Measurements from ENCODE around the gene CNOT1.

The CNOT1 gene

GRCh38 chr16:58548378-58548777 lies 81.2 kb downstream of the CNOT1 start:
- H3F3A ChIP-seq (ENCODE audit: insufficient read depth, low read length), result no peaks in the 10 kb centered on the region
- H3K9me2 ChIP-seq (replicated peaks; ENCODE audit: insufficient read depth, low read length), result no peaks in the 10 kb centered on the region
- H3K4me3 ChIP-seq (ENCODE audit: low read length), result no peak overlapping the region
- H3K9me3 ChIP-seq (replicated peaks; ENCODE audit: insufficient read depth, low read length), result no peaks in the 10 kb centered on the region
- no peak for DNase-seq
- H4K20me1 ChIP-seq (ENCODE audit: insufficient read depth, low read length), result no peaks in the 10 kb centered on the region
- H3K4me2 ChIP-seq (ENCODE audit: low read depth, low read length), result no peak overlapping the region
- no peak overlapping the region for H2AFZ ChIP-seq (ENCODE audit: low read length)
- H3K36me3 ChIP-seq (replicated peaks; ENCODE audit: insufficient read depth, low read length), result peaks cover 29% of the 10 kb centered on the region
- H3K27ac ChIP-seq (ENCODE audit: low read length), result no peak overlapping the region
- TF ChIP-seq CTCF (IDR thresholded peaks at IDR 0.05; ENCODE audit: low read length) (no peak), EZH2phosphoT487 (IDR thresholded peaks at IDR 0.05; ENCODE audit: low read length) (no peak), EZH2 (optimal IDR thresholded peaks at IDR 0.05; ENCODE audit: low read depth, low read length) (no peak)
- H3K79me2 ChIP-seq (ENCODE audit: low read length), result peaks cover 31% of the 10 kb centered on the region
- no peaks in the 10 kb centered on the region for H3K4me1 ChIP-seq (ENCODE audit: low read length)
- H3K27me3 ChIP-seq (replicated peaks; ENCODE audit: insufficient read depth, low read length), result no peaks in the 10 kb centered on the region
- no peak overlapping the region for H3K9ac ChIP-seq (ENCODE audit: low read length)

GRCh38 chr16:58543685-58544084 lies 85.9 kb downstream of the CNOT1 start:
- H3K27ac ChIP-seq (ENCODE audit: low read length), result no peak overlapping the region
- peaks cover 50% of the 10 kb centered on the region for H3K36me3 ChIP-seq (replicated peaks; ENCODE audit: insufficient read depth, low read length)
- no peak overlapping the region for H3K9ac ChIP-seq (ENCODE audit: low read length)
- no peak overlapping the region for H3K4me2 ChIP-seq (ENCODE audit: low read depth, low read length)
- H3K4me1 ChIP-seq (ENCODE audit: low read length), result no peaks in the 10 kb centered on the region
- no peaks in the 10 kb centered on the region for H3K9me2 ChIP-seq (replicated peaks; ENCODE audit: insufficient read depth, low read length)
- peaks cover 25% of the 10 kb centered on the region for H3K79me2 ChIP-seq (ENCODE audit: low read length)
- H3F3A ChIP-seq (ENCODE audit: insufficient read depth, low read length), result no peaks in the 10 kb centered on the region
- no peaks in the 10 kb centered on the region for H3K9me3 ChIP-seq (replicated peaks; ENCODE audit: insufficient read depth, low read length)
- no peak for DNase-seq
- H2AFZ ChIP-seq (ENCODE audit: low read length), result no peak overlapping the region
- H3K4me3 ChIP-seq (ENCODE audit: low read length), result no peak overlapping the region
- no peaks in the 10 kb centered on the region for H3K27me3 ChIP-seq (replicated peaks; ENCODE audit: insufficient read depth, low read length)
- TF ChIP-seq CTCF (IDR thresholded peaks at IDR 0.05; ENCODE audit: low read length) (no peak), EZH2phosphoT487 (IDR thresholded peaks at IDR 0.05; ENCODE audit: low read length) (no peak), EZH2 (optimal IDR thresholded peaks at IDR 0.05; ENCODE audit: low read depth, low read length) (no peak)
- no peaks in the 10 kb centered on the region for H4K20me1 ChIP-seq (ENCODE audit: insufficient read depth, low read length)

- H4K20me1 ChIP-seq (ENCODE audit: insufficient read depth, low read length), result no peaks in the 10 kb centered on the region
- H3K9ac ChIP-seq (ENCODE audit: low read length), result no peak overlapping the region
- no peak for DNase-seq
- H3K36me3 ChIP-seq (replicated peaks; ENCODE audit: insufficient read depth, low read length), result peaks cover 63% of the 10 kb centered on the region
- no peaks in the 10 kb centered on the region for H3K9me3 ChIP-seq (replicated peaks; ENCODE audit: insufficient read depth, low read length)
- H3K27ac ChIP-seq (ENCODE audit: low read length), result no peak overlapping the region
- no peak for TF ChIP-seq CTCF (IDR thresholded peaks at IDR 0.05; ENCODE audit: low read length)
- no peak for TF ChIP-seq EZH2phosphoT487 (IDR thresholded peaks at IDR 0.05; ENCODE audit: low read length)
- no peak for TF ChIP-seq EZH2 (optimal IDR thresholded peaks at IDR 0.05; ENCODE audit: low read depth, low read length)
- H3K9me2 ChIP-seq (replicated peaks; ENCODE audit: insufficient read depth, low read length), result no peaks in the 10 kb centered on the region
- 0 out of 2 replicates have a peak, but pooled peaks cover 2% of the 10 kb centered on the region for H3F3A ChIP-seq (ENCODE audit: insufficient read depth, low read length)
- H3K4me2 ChIP-seq (ENCODE audit: low read depth, low read length), result no peak overlapping the region
- H3K4me3 ChIP-seq (ENCODE audit: low read length), result no peak overlapping the region
- H3K79me2 ChIP-seq (ENCODE audit: low read length), result peaks cover 27% of the 10 kb centered on the region
- no peaks in the 10 kb centered on the region for H3K27me3 ChIP-seq (replicated peaks; ENCODE audit: insufficient read depth, low read length)
- no peak overlapping the region for H2AFZ ChIP-seq (ENCODE audit: low read length)
- H3K4me1 ChIP-seq (ENCODE audit: low read length), result no peaks in the 10 kb centered on the region
These were observed 87.3 kb downstream of the CNOT1 start for GRCh38 chr16:58542291-58542690.

Data from MM.1S (cell line).